A549 (cell line): Measurements from ENCODE around the gene SHANK1.
"Not testable (repeated sequence)": the region's sequence is repeated elsewhere in the genome, so short reads cannot be mapped to it uniquely, and the experiment has no call there.

Source experiments
- BHLHE40 ChIP-seq: IDR thresholded peaks from 2 replicates; pipeline ENCODE4 v1.6.1; 2012; ENCODE audit warnings: low read depth, low read length, inconsistent platforms
- CBX2 ChIP-seq: fragments of 200-600 bp; sonication (generic); IDR thresholded peaks from 2 replicates; pipeline ENCODE4 v1.6.1; 2016; ENCODE audit warnings: low read depth, mild to moderate bottlenecking, borderline replicate concordance
- CTCF ChIP-seq: fragments of >200 bp; sonication (Bioruptor Twin); formaldehyde crosslinking; IDR thresholded peaks from 3 replicates; pipeline ENCODE4 v1.5.1; 2016
- ESRRA ChIP-seq: fragments of 150-350 bp; IDR thresholded peaks from 2 replicates; pipeline ENCODE4 v1.6.1; 2014; ENCODE audit warnings: mild to moderate bottlenecking, low read length, borderline replicate concordance
- HDAC2 ChIP-seq: fragments of 200-600 bp; sonication (generic); IDR thresholded peaks from 2 replicates; pipeline ENCODE4 v1.6.1; 2016
- HMGXB4 ChIP-seq: fragments of 250-450 bp; sonication (Bioruptor Pico); IDR thresholded peaks from 2 replicates; pipeline ENCODE4 v1.5.0; 2021; ENCODE audit warnings: mild to moderate bottlenecking, moderate library complexity, borderline replicate concordance
- HOXA7 ChIP-seq: fragments of 250-450 bp; sonication (Bioruptor Pico); IDR thresholded peaks from 2 replicates; pipeline ENCODE4 v1.5.0; 2020; ENCODE audit warnings: mild to moderate bottlenecking, moderate library complexity
- JUN ChIP-seq, 2 experiments: fragments of >200 bp; sonication (Bioruptor Twin); formaldehyde crosslinking; IDR thresholded peaks; 2 replicates in 1 of 2; 3 replicates in 1 of 2; pipeline ENCODE4 v1.6.1; 2016 to 2017
- RAD21 ChIP-seq, 2 experiments: fragments of >200 bp in 1 of 2; sonication (Bioruptor Twin) in 1 of 2; formaldehyde crosslinking in 1 of 2; IDR thresholded peaks in 1 of 2; conservative IDR thresholded peaks in 1 of 2; 2 replicates in 1 of 2; 3 replicates in 1 of 2; pipeline ENCODE4 v1.6.1; 2012 to 2018; ENCODE audit warnings: inconsistent platforms in 1 of 2
- RCOR1 ChIP-seq: fragments of 150-350 bp; IDR thresholded peaks from 2 replicates; pipeline ENCODE4 v1.6.1; 2014; ENCODE audit warnings: antibody characterized with exemption, low read length, low read depth
- USF2 ChIP-seq: fragments of 450-650 bp; IDR thresholded peaks from 2 replicates; pipeline ENCODE4 v1.6.1; 2014; ENCODE audit warnings: antibody characterized with exemption
- TF ChIP-seq, protein P1 (sequence below): IDR thresholded peaks from 2 replicates; pipeline ENCODE4 v1.6.1; 2012
- TF ChIP-seq, protein P2 (sequence below): fragments of 200-600 bp; sonication (generic); IDR thresholded peaks from 2 replicates; pipeline ENCODE4 v1.6.1; 2016; ENCODE audit warnings: antibody characterized with exemption, mild to moderate bottlenecking, moderate library complexity
- TF ChIP-seq, protein P3 (sequence below): IDR thresholded peaks from 2 replicates; pipeline ENCODE4 v1.6.1; 2012; ENCODE audit warnings: low read depth, borderline replicate concordance

GRCh38 chr19:50747141-50747540 is 27.5 kb upstream of the SHANK1 start:
- TF ChIP-seq CTCF; RCOR1; ESRRA; RAD21 (conservative IDR thresholded peaks at IDR 0.05 in 1 of 2, IDR thresholded peaks at IDR 0.05 in 1 of 2); HDAC2; HOXA7 (CRISPR knock-in tag); CBX2; JUN (IDR thresholded peaks at IDR 0.05); USF2; BHLHE40; HMGXB4 (CRISPR knock-in tag): not testable (repeated sequence)
- TF ChIP-seq, protein P1, sequence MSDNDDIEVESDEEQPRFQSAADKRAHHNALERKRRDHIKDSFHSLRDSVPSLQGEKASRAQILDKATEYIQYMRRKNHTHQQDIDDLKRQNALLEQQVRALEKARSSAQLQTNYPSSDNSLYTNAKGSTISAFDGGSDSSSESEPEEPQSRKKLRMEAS: not testable (repeated sequence)
- TF ChIP-seq, protein P2, sequence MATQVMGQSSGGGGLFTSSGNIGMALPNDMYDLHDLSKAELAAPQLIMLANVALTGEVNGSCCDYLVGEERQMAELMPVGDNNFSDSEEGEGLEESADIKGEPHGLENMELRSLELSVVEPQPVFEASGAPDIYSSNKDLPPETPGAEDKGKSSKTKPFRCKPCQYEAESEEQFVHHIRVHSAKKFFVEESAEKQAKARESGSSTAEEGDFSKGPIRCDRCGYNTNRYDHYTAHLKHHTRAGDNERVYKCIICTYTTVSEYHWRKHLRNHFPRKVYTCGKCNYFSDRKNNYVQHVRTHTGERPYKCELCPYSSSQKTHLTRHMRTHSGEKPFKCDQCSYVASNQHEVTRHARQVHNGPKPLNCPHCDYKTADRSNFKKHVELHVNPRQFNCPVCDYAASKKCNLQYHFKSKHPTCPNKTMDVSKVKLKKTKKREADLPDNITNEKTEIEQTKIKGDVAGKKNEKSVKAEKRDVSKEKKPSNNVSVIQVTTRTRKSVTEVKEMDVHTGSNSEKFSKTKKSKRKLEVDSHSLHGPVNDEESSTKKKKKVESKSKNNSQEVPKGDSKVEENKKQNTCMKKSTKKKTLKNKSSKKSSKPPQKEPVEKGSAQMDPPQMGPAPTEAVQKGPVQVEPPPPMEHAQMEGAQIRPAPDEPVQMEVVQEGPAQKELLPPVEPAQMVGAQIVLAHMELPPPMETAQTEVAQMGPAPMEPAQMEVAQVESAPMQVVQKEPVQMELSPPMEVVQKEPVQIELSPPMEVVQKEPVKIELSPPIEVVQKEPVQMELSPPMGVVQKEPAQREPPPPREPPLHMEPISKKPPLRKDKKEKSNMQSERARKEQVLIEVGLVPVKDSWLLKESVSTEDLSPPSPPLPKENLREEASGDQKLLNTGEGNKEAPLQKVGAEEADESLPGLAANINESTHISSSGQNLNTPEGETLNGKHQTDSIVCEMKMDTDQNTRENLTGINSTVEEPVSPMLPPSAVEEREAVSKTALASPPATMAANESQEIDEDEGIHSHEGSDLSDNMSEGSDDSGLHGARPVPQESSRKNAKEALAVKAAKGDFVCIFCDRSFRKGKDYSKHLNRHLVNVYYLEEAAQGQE: not testable (repeated sequence)
- TF ChIP-seq, protein P3, sequence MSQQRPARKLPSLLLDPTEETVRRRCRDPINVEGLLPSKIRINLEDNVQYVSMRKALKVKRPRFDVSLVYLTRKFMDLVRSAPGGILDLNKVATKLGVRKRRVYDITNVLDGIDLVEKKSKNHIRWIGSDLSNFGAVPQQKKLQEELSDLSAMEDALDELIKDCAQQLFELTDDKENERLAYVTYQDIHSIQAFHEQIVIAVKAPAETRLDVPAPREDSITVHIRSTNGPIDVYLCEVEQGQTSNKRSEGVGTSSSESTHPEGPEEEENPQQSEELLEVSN: not testable (repeated sequence)
